HG02852 (cell line): ENCODE results near the gene SF1.

Source experiments
- ATAC-seq: cut with Tn5 transposase; IDR thresholded peaks from one replicate; pipeline ENCODE4 v1.9.1; 2021; ENCODE audit warnings: mild to moderate bottlenecking, moderate library complexity; ENCODE audit not compliant: unreplicated experiment

Gene SF1

GRCh38 chr11:64784813-64785581 lies 6.7 kb upstream of the SF1 start:
- ATAC-seq = no peak

- ATAC-seq = no peak
Observed at GRCh38 chr11:64778223-64778472, 194 bp downstream of the SF1 start.

DNA sequence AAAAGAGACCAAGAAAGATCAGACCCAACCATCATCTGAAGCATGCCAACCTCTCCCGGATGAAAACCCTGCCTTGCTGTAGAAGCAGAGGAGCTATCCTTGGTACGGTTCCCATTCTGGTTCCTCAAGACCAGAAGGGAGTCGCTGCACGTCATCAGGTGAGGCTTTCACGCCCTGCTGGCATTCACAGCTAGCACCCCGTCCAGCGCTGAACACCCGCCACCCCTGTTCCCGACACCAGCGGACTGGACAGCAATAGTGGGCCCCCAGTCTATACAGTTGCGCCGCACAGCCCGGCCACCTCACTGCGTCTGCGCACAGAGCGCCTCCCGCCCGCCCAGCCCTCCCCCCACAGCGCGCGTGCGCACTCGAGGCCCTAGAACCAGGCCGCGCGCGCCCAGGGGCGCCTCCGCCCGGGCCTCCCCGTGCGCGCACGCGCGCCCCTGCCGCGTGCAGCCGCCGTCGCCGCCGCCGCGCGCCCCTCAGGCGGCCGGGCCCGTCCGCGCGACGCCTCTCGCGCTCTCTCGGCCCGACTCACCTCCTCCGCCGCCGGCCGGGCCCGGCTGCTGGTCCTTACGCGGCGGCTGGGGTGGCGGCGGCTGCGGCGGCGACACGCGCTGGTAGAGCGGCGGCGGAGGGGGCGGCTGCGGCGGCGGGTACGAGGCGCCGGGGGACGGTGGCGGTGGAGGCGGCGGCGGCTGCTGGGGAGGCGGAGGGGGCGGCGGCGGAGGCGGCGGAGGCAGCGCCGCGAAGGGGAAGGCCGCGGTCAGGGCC lies 706 bp downstream of the SF1 start:
- ATAC-seq = no peak

DNA sequence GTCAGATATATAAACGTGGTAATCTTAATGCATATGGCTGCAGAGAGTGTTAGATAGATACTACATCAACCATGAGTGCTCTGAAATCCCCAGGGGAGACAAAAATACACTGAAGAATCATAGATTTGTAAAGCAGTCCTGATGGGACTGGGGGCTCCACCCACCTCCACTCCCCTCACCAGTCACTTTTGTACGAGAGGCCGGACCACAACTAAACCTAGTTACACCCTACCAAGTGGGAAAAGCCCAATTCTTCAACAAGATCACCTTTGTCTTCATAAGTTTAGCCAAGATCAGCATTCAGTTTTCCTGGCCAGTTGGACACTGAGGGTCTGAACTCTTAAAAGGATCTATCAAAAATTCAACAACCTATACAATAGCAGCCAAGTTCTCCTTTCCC lies 1.5 kb downstream of the SF1 start:
- ATAC-seq = no peak

- no peak for ATAC-seq
Observed at GRCh38 chr11:64776425-64776824, 1.9 kb downstream of the SF1 start.

DNA sequence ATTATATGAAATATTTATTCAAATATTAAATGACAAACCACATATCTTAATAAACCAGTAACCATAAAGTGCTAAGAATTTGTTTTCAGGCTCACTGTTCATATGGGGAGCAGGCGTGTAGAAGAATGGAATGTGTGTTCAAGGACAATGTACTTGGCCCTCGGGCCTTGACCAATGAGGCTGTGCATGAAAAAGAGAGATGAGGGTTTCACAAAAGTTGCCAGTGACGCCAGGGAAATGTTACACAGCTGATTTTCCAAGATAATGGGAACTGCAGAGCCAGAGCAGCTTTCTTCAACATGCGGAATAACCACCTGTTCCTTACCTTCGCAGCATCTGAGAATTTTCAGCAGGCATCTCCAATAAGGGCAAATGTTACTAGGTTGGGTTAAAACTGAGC lies 4.2 kb downstream of the SF1 start:
- no peak for ATAC-seq

DNA sequence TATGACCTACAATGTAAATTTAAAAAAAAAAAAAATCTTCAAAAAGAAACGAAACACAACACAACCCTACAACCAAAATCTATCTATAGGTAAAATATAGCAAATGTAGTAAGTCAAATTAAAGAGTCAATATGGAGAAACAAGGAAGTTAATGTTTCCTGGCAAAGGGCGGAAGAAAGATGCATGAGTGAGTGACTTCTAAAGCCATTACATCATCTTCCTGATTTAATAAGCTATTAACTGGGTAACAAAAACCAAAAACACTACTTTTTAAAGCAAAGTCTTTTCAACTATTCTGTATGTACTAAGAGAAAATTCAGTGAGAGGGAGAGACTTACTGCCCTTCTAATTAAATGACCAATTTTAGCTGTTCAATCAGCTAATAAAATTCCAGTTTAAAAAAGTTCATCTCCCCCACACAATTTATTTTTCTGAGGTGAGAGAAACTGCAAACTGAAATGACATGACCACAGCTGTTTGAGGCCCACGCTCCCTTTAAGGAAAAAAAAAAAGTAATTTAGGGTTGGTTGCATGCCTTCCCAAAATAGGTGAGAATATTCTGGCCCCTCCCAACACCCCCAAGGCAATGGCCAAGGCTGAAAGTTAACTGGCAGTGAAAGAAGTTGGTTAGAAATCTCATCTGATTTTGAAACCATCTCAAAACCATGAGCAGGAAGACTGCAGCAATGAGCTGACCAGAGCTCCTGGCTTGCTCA lies 5.9 kb downstream of the SF1 start:
- ATAC-seq = no peak

- peak; percentile 41 for ATAC-seq
Observed at GRCh38 chr11:64771861-64772260, 6.5 kb downstream of the SF1 start.

DNA sequence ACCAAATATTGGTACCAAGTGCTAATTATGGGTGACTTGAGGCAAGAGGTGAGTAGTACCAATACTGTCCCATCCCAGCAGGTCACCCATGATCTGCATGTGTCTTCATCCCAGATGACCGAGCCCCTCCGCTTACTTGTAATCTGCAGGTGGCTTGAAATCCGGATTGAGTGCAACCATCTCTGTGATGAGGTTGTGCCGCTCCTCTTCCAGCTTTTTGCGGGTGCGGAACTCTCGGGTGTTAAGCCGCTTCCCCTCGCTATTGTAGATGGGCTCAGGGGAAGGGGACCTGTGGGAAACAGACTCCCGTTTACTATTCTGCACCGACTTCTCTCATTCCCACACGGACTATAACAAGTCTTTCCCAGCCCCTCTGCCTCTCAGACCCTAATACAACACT lies 8.2 kb downstream of the SF1 start:
- ATAC-seq = no peak

DNA sequence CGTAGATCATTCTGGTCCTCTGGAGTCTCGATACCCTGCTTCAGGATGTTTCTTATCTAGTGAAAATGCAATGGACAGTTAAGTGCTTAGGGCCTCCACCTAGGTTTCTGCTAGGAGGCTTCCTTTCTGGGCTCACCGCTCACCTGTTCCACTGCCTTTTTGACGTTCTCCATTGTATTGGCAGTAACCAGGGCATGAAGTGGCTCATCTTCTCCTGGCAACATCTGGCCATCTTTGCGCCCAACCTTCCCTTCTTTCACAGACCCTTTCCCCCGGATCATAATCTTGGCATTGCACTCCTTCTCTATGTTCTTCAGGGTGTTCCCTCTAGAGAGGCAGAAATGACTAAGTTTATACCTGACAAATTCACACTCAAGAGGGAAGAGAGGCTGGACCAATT lies 9.1 kb downstream of the SF1 start:
- ATAC-seq = no peak

DNA sequence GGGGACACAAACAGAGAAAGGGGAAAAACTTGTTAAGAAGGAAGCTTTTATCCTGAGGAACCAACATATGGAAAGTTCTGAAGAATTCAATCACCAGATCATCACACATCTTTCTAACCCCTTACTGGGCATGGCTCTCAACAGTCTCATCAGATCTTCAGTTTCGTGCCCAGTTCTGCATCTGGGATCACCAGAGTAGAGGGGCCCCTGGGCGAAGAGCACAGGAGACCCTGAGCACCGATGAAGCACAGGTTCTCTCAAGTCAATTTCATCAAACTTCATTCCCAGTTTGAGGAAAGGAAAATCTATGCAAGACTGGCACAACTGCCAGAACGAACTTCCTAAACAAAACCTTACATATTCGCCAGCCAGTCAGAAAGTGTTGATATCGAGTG lies 10.0 kb downstream of the SF1 start:
- ATAC-seq = no peak

DNA sequence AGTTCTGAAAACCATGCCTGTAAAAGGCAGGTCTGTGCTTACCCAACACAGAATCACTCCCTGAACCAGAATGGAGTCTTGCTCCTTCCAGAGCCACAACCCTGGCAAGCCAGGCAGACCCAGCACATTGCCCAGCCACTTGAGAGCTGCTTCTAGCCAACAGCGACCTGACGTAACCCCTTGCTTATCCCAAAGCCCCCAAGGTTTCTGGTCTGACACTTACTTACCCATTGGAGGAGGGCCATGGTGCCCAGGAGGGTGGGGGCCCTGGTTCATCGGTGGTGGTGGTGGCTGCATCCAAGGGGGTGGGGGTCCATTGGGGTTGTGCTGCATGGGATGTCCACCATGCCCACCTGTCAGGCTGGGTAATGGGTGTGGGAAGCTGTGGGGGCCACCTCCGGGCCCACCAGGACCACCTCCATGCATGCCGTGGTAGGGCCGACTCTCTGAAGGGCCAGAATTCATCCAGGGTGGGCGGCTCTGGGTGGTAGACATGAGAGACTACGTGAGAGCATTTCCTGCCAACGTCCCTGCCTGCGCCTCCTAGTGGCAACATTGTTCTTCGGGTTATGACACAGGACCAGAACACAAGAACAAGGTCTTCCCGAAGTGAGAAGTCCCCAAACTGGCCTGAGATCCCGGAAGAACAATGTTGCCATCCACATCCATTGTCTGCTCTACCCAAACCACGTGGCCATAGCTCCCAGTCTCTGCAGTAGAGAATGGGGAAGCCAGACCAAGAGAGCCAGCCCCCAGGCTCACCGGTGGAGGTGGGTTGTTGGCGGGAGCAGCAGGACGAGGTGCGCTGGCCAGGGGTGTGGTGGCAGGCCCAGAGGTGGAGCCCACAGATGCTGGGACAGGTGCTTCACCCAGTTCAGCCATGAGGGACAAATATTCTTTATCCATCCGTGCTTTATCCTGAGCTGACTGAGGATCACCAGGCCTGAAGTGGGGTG lies 10.7 kb downstream of the SF1 start:
- no peak for ATAC-seq

DNA sequence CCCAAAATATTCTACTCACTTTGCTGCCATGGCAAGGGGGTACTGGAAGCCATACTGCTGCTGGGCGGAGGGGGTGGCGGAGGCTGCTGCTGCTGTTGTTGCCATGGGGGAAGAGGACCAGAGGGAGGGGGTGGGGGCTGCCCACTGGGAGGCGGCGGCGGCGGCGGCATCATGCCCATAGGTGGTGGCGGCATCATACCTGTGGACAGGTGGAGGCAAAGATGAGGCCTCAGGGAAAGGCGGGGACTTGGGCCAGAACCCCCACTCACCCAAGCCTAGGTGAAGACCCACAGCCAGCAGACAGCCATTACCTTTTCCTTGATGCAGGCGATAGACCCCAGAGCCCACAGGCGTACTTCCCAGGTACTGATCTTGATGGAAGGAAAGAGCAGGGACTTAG lies 11.5 kb downstream of the SF1 start:
- no peak for ATAC-seq

GRCh38 chr11:64765851-64766665 lies 12.3 kb downstream of the SF1 start:
- no peak for ATAC-seq

DNA sequence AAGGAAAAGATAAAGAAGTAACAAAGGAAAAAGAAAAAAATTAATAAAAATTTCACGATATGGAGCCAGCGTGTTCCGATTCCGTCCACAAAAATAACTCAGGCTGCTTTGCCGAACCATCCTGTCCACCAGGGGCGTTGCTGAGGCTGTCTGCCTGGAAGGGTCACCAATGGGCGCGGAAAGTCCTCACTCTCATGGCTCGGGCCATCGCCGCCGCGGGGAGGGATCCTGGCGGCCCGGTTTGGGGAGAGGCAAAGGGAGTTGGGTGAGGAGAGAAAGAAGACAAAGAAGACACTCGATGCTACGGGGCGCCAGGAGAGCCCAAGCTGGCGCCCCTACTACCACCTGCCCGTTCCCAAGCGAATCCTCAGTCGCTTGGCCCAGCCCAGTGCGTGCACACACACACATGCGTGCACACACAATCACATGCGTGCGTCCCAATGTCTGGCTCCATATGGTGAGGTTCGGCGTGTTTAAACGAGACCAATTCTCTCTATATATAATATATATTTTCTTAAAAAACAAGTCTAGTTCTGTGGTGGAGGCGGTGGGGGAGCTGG lies 13.0 kb downstream of the SF1 start:
- ATAC-seq = no peak

GRCh38 chr11:64764753-64765152 lies 13.6 kb downstream of the SF1 start:
- no peak for ATAC-seq

DNA sequence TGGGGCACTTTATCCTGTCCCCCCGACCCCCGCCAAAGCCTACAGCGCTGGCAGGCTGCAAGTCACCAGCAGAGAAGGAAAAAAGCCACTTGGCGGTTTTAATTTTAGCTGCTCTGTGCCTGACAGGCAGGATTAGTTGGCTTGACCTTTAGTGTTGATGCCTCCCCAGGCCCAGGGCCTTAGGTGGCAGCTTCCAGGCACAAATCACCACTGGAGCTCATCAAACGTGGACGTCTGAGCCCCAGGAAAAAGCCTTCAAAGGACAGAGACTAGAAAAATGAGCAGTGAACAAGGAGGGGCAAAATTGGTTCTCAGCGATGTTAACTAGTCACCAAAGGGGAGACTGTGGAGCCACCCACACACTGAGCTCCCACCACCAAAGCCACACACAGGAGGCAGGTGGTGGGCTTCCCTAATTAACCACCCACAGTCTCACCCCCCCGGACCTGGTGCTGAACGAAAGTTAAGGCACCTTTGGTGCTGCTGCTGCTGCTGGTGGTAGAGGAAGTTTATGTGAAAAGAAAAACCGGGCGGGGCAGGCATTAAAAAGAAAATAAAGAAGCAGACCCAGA lies 14.2 kb downstream of the SF1 start:
- ATAC-seq = no peak

DNA sequence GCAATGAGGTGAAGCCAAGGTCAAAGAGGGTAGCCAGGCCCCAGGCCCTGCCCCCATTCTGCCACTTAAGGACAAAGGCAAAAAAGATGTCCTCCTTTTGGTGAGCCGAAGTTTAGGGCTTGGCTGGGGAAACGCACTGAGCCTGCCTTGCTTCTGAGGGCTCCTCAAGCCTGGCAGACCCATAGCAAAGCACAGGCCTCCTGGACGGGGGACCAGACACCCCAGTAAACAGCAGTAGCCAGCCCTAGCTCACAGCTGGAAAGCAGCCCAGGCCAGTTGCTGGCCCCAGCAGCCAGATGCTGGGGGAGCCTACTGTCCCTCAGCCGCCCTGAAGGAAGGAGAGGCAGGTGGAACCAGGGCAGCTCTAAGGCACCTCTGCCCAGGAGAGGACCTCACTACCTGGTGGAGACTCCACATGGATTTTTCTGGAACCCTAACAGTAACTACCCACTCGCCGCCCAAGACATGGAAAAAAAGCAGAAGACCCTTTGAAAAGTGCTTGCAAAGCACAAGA lies 14.8 kb downstream of the SF1 start:
- ATAC-seq = no peak
